Rectal smooth muscle tissue (tissue), 1 donor: ENCODE data around the gene CDH12.

Experiments used
- H3K27ac ChIP-seq: one replicate; pipeline ENCODE4 v1.7.0; 2013; ENCODE audit warnings: low read depth, low read length, inconsistent platforms
- H3K27me3 ChIP-seq: one replicate; pipeline ENCODE4 v1.7.0; 2013; ENCODE audit warnings: low read length; ENCODE audit not compliant: control insufficient read depth, insufficient read depth
- H3K36me3 ChIP-seq: one replicate; pipeline ENCODE4 v1.7.0; 2013; ENCODE audit warnings: low read length; ENCODE audit not compliant: control insufficient read depth, insufficient read depth
- H3K4me1 ChIP-seq: one replicate; pipeline ENCODE4 v1.7.0; 2013; ENCODE audit warnings: low read length; ENCODE audit not compliant: control insufficient read depth, insufficient read depth
- H3K4me3 ChIP-seq: one replicate; pipeline ENCODE4 v1.7.0; 2013; ENCODE audit warnings: low read length
- H3K9ac ChIP-seq: one replicate; pipeline ENCODE4 v1.7.0; 2013; ENCODE audit warnings: low read length

The CDH12 gene

GRCh38 chr5:22751536-22751935 lies 101.6 kb downstream of the CDH12 start:
- Histone ChIP-seq H3K9ac (no peak overlapping the region), H3K27me3 (no peaks in the 10 kb centered on the region), H3K36me3 (no peaks in the 10 kb centered on the region), H3K4me1 (no peaks in the 10 kb centered on the region), H3K27ac (no peak overlapping the region), H3K4me3 (no peak overlapping the region)

GRCh38 chr5:22736443-22737003 lies 116.6 kb downstream of the CDH12 start:
- Histone ChIP-seq H3K9ac (no peak overlapping the region), H3K27me3 (no peaks in the 10 kb centered on the region), H3K36me3 (no peaks in the 10 kb centered on the region), H3K27ac (no peak overlapping the region), H3K4me3 (no peak overlapping the region), H3K4me1 (no peaks in the 10 kb centered on the region)

- no peak overlapping the region for H3K4me3 ChIP-seq
Measured at GRCh38 chr5:22734907-22735306, 118.2 kb downstream of the CDH12 start.

GRCh38 chr5:22728610-22729009 lies 124.5 kb downstream of the CDH12 start:
- no peak overlapping the region for H3K4me3 ChIP-seq
- H3K27ac ChIP-seq: no peak overlapping the region
- H3K4me1 ChIP-seq: no peaks in the 10 kb centered on the region
- H3K9ac ChIP-seq: no peak overlapping the region
- no peaks in the 10 kb centered on the region for H3K36me3 ChIP-seq
- H3K27me3 ChIP-seq: no peaks in the 10 kb centered on the region

More at GRCh38 chr5:22734907-22735306, 118.2 kb downstream of the CDH12 start:
- Histone ChIP-seq H3K27me3 (no peaks in the 10 kb centered on the region), H3K4me1 (no peaks in the 10 kb centered on the region), H3K27ac (no peak overlapping the region), H3K36me3 (no peaks in the 10 kb centered on the region), H3K9ac (no peak overlapping the region)

- Histone ChIP-seq H3K4me1 (no peaks in the 10 kb centered on the region), H3K9ac (no peak overlapping the region), H3K27ac (no peak overlapping the region), H3K4me3 (no peak overlapping the region), H3K27me3 (no peaks in the 10 kb centered on the region), H3K36me3 (no peaks in the 10 kb centered on the region)
Measured at GRCh38 chr5:22722491-22722890, 130.7 kb downstream of the CDH12 start.

GRCh38 chr5:22722056-22722455 lies 131.1 kb downstream of the CDH12 start:
- no peaks in the 10 kb centered on the region for H3K4me1 ChIP-seq
- no peaks in the 10 kb centered on the region for H3K36me3 ChIP-seq
- no peak overlapping the region for H3K4me3 ChIP-seq
- no peaks in the 10 kb centered on the region for H3K27me3 ChIP-seq
- no peak overlapping the region for H3K27ac ChIP-seq
- H3K9ac ChIP-seq: no peak overlapping the region

GRCh38 chr5:22719842-22720241 lies 133.3 kb downstream of the CDH12 start:
- Histone ChIP-seq H3K9ac (no peak overlapping the region), H3K27me3 (no peaks in the 10 kb centered on the region), H3K4me3 (no peak overlapping the region), H3K4me1 (no peaks in the 10 kb centered on the region), H3K36me3 (no peaks in the 10 kb centered on the region), H3K27ac (no peak overlapping the region)

GRCh38 chr5:22710660-22711059 lies 142.5 kb downstream of the CDH12 start:
- H3K36me3 ChIP-seq: no peaks in the 10 kb centered on the region
- H3K27ac ChIP-seq: no peak overlapping the region
- H3K4me1 ChIP-seq: no peaks in the 10 kb centered on the region
- no peak overlapping the region for H3K9ac ChIP-seq
- H3K4me3 ChIP-seq: no peak overlapping the region
- no peaks in the 10 kb centered on the region for H3K27me3 ChIP-seq

GRCh38 chr5:22709743-22710142 lies 143.4 kb downstream of the CDH12 start:
- H3K4me3 ChIP-seq: no peak overlapping the region
- H3K9ac ChIP-seq: no peak overlapping the region
- no peak overlapping the region for H3K27ac ChIP-seq
- H3K36me3 ChIP-seq: no peaks in the 10 kb centered on the region
- no peaks in the 10 kb centered on the region for H3K4me1 ChIP-seq
- H3K27me3 ChIP-seq: no peaks in the 10 kb centered on the region

GRCh38 chr5:22708770-22709328 lies 144.3 kb downstream of the CDH12 start:
- no peaks in the 10 kb centered on the region for H3K36me3 ChIP-seq
- no peak overlapping the region for H3K27ac ChIP-seq
- no peak overlapping the region for H3K4me3 ChIP-seq
- H3K9ac ChIP-seq: no peak overlapping the region
- no peaks in the 10 kb centered on the region for H3K27me3 ChIP-seq
- no peaks in the 10 kb centered on the region for H3K4me1 ChIP-seq

GRCh38 chr5:22706901-22707300 lies 146.2 kb downstream of the CDH12 start:
- H3K36me3 ChIP-seq: no peaks in the 10 kb centered on the region
- no peak overlapping the region for H3K4me3 ChIP-seq
- no peak overlapping the region for H3K9ac ChIP-seq
- no peaks in the 10 kb centered on the region for H3K4me1 ChIP-seq
- H3K27ac ChIP-seq: no peak overlapping the region
- H3K27me3 ChIP-seq: no peaks in the 10 kb centered on the region

GRCh38 chr5:22699319-22699718 lies 153.8 kb downstream of the CDH12 start:
- Histone ChIP-seq H3K36me3 (no peaks in the 10 kb centered on the region), H3K27ac (no peak overlapping the region), H3K4me1 (no peaks in the 10 kb centered on the region), H3K27me3 (no peaks in the 10 kb centered on the region), H3K9ac (no peak overlapping the region), H3K4me3 (no peak overlapping the region)

- no peak overlapping the region for H3K9ac ChIP-seq
- H3K27ac ChIP-seq: no peak overlapping the region
- H3K4me3 ChIP-seq: no peak overlapping the region
- H3K4me1 ChIP-seq: no peaks in the 10 kb centered on the region
- H3K27me3 ChIP-seq: no peaks in the 10 kb centered on the region
- H3K36me3 ChIP-seq: no peaks in the 10 kb centered on the region
Measured at GRCh38 chr5:22693121-22693520, 160.0 kb downstream of the CDH12 start.
